Body of pancreas (tissue), 4 donors: ENCODE data around the gene SNED1. TPM values are rescaled to one million over a fixed set of nuclear protein-coding genes. Genes with fewer than 3 reads are reported as not detected.

ENCODE experiments used
- ATAC-seq: fragments of 150-250 bp; one replicate; pipeline ENCODE4 v1.9.1; 2016
- DNase-seq, 4 donors: peaks; one replicate each; pipeline ENCODE4 v3.0.0-alpha.2; 2019
- H3K27ac ChIP-seq, 4 donors: fragments of 200-600 bp; sonication (generic); 1 replicate in 3 of 4; 2 replicates in 1 of 4; pipeline versions ENCODE4 v1.5.1 to v1.6.1; 2016 to 2019; ENCODE audit warnings: mild to moderate bottlenecking in 1 of 4, mixed read lengths in 1 of 4, moderate library complexity in 1 of 4
- H3K27me3 ChIP-seq, 2 donors: fragments of 200-600 bp; sonication (generic); one replicate each; pipeline ENCODE4 v1.6.0; 2016; ENCODE audit warnings: mild to moderate bottlenecking in 1 of 2
- H3K36me3 ChIP-seq, 2 donors: fragments of 200-600 bp; sonication (generic); replicated peaks in 1 of 2; 2 replicates each; pipeline ENCODE4 v1.5.1; 2016; ENCODE audit warnings: low read depth in 2 of 2; ENCODE audit not compliant: insufficient read depth in 1 of 2
- H3K4me1 ChIP-seq: fragments of 200-600 bp; sonication (generic); one replicate; pipeline ENCODE4 v1.6.0; 2016
- H3K4me3 ChIP-seq, 2 donors: fragments of 200-600 bp; sonication (generic); 1 replicate in 1 of 2; 2 replicates in 1 of 2; pipeline ENCODE4 v1.5.1; 2016 to 2019
- H3K9me3 ChIP-seq, 3 donors: fragments of 200-600 bp; sonication (generic); 1 replicate in 2 of 3; 2 replicates in 1 of 3; pipeline ENCODE4 v1.5.1; 2016
- CTCF ChIP-seq, 7 experiments: fragments of 450-650 bp in 4 of 7; fragments of 200-600 bp in 3 of 7; sonication (generic) in 3 of 7; IDR thresholded peaks; one replicate each; pipeline ENCODE4 v1.5.1; 2016 to 2019; ENCODE audit warnings: antibody characterized with exemption in 7 of 7
- POLR2A ChIP-seq, 3 donors: fragments of 450-650 bp; IDR thresholded peaks; one replicate each; pipeline ENCODE4 v1.6.1; 2016; ENCODE audit warnings: antibody characterized with exemption in 3 of 3, mild to moderate bottlenecking in 2 of 3
- WGBS, 2 donors: methylation state at CpG; one replicate each; pipeline ENCODE4 v1.1.5; 2017; 5-methylcytosine and 5-hydroxymethylcytosine counted together
- intact Hi-C: fragments of 100-400 bp; cut with DNase I; formaldehyde crosslinking; loops from one replicate; pipeline ENCODE4 v1.15.1; 2023
- total RNA-seq, 2 donors: library from RNA; depleted of rRNA; stranded (reverse); fragments of >200 nt; gene quantifications; one replicate each; pipeline ENCODE4 v1.1.0, GENCODE V29; 2016

The SNED1 gene
- total RNA-seq, 2 donors from 2014 or later = 13.5 to 33.0 TPM

- 92 to 94% methylated on average over 5 to 20 of the region's 20 CpGs for WGBS, 2 donors
- Histone ChIP-seq H3K36me3 (no peaks in the 10 kb centered on the region), H3K9me3 (no peaks in the 10 kb centered on the region), H3K4me3 (no peak overlapping the region), H3K27me3 (no peaks in the 10 kb centered on the region), H3K4me1 (no peaks in the 10 kb centered on the region), H3K27ac (no peak overlapping the region)
- DNase-seq = no peak
- ATAC-seq = no peak
- TF ChIP-seq POLR2A (IDR thresholded peaks at IDR 0.05) (no peak), CTCF (IDR thresholded peaks at IDR 0.05) (no peak)
- intact Hi-C loops = no loop called here
Observed at GRCh38 chr2:241019441-241020139, 21.2 kb downstream of the SNED1 start.

GRCh38 chr2:241020201-241020600, 21.8 kb downstream of the SNED1 start:
- ATAC-seq = no peak
- H3K36me3 ChIP-seq = no peaks in the 10 kb centered on the region

GRCh38 chr2:241020629-241021190, 22.3 kb downstream of the SNED1 start:
- DNase-seq = no peak

More at GRCh38 chr2:241020201-241020600, 21.8 kb downstream of the SNED1 start:
- intact Hi-C loops = no loop called here
- TF ChIP-seq POLR2A (IDR thresholded peaks at IDR 0.05) = no peak
- no peak for TF ChIP-seq CTCF (IDR thresholded peaks at IDR 0.05)
- WGBS, 2 donors = 93 to 95% methylated on average over 3 to 10 of the region's 10 CpGs
- no peaks in the 10 kb centered on the region for H3K4me1 ChIP-seq
- H3K9me3 ChIP-seq = no peaks in the 10 kb centered on the region
- H3K27me3 ChIP-seq = no peaks in the 10 kb centered on the region
- no peak for DNase-seq
- H3K4me3 ChIP-seq = no peak overlapping the region
- no peak overlapping the region for H3K27ac ChIP-seq

GRCh38 chr2:241025639-241026038, 27.2 kb downstream of the SNED1 start:
- H3K36me3 ChIP-seq = no peaks in the 10 kb centered on the region
- intact Hi-C loops = no loop called here
- no peaks in the 10 kb centered on the region for H3K27me3 ChIP-seq
- H3K4me1 ChIP-seq = no peaks in the 10 kb centered on the region
- DNase-seq (no peak), ATAC-seq (no peak)
- no peak overlapping the region for H3K27ac ChIP-seq
- H3K4me3 ChIP-seq = no peak overlapping the region
- no peak for TF ChIP-seq CTCF (IDR thresholded peaks at IDR 0.05)
- no peak for TF ChIP-seq POLR2A (IDR thresholded peaks at IDR 0.05)
- 37 to 52% methylated on average over 1 of the region's 1 CpG for WGBS, 2 donors
- H3K9me3 ChIP-seq = no peaks in the 10 kb centered on the region

More at GRCh38 chr2:241020629-241021190, 22.3 kb downstream of the SNED1 start:
- H3K9me3 ChIP-seq = no peaks in the 10 kb centered on the region
- H3K4me1 ChIP-seq = no peaks in the 10 kb centered on the region
- no peak for ATAC-seq
- H3K27me3 ChIP-seq = no peaks in the 10 kb centered on the region
- no peak overlapping the region for H3K27ac ChIP-seq
- H3K4me3 ChIP-seq = no peak overlapping the region
- TF ChIP-seq CTCF (IDR thresholded peaks at IDR 0.05) (no peak), POLR2A (IDR thresholded peaks at IDR 0.05) (no peak)
- WGBS, 2 donors = 87 to 93% methylated on average over 8 of the region's 8 CpGs
- intact Hi-C loops = no loop called here
- H3K36me3 ChIP-seq = no peaks in the 10 kb centered on the region
